Peyer's patch (tissue), 4 donors: ENCODE results near the gene IFNA13. TPM values are rescaled to one million over a fixed set of nuclear protein-coding genes. Genes with fewer than 3 reads are reported as not detected.
A peak's percentile ranks its signal among the peaks of the same experiment; 100 is the strongest.

Experiments used
- DNase-seq, 3 donors: peaks; one replicate each; pipeline ENCODE4 v3.0.0-alpha.2; 2017 to 2019
- H3K27ac ChIP-seq, 4 donors: fragments of 200-600 bp; sonication (generic); one replicate each; pipeline ENCODE4 v1.5.1; 2016 to 2019
- H3K27me3 ChIP-seq, 2 donors: fragments of 200-600 bp; sonication (generic); one replicate each; pipeline ENCODE4 v1.5.1; 2019
- H3K36me3 ChIP-seq, 3 donors: fragments of 200-600 bp; sonication (generic); one replicate each; pipeline ENCODE4 v1.5.1; 2016 to 2019
- H3K4me1 ChIP-seq, 4 donors: fragments of 200-600 bp; sonication (generic); one replicate each; pipeline ENCODE4 v1.5.1; 2016 to 2019
- H3K4me3 ChIP-seq, 4 donors: fragments of 200-600 bp; sonication (generic); 1 replicate in 3 of 4; 2 replicates in 1 of 4; pipeline ENCODE4 v1.5.1; 2016 to 2019; ENCODE audit warnings: mild to moderate bottlenecking in 1 of 4
- H3K9me3 ChIP-seq, 4 donors: fragments of 200-600 bp; sonication (generic); one replicate each; pipeline ENCODE4 v1.5.1; 2016 to 2019; ENCODE audit warnings: mild to moderate bottlenecking in 1 of 4
- POLR2A ChIP-seq, 2 donors: fragments of 450-650 bp; IDR thresholded peaks; one replicate each; pipeline ENCODE4 v1.5.1; 2017; ENCODE audit warnings: antibody characterized with exemption in 2 of 2, mild to moderate bottlenecking in 2 of 2, moderate library complexity in 2 of 2
- total RNA-seq, 4 donors: library from RNA; depleted of rRNA; stranded (reverse); fragments of >200 nt; gene quantifications; one replicate each; pipeline ENCODE4 v1.1.0, GENCODE V29; 2016
- TF ChIP-seq, protein P1 (sequence below), 6 experiments: fragments of 450-650 bp in 4 of 6; fragments of 200-600 bp in 2 of 6; sonication (generic) in 1 of 6; IDR thresholded peaks; one replicate each; pipeline ENCODE4 v1.5.1; 2017 to 2019; ENCODE audit warnings: antibody characterized with exemption in 6 of 6, mild to moderate bottlenecking in 3 of 6, moderate library complexity in 1 of 6

IFNA13 gene
- total RNA-seq, 4 donors from 2014 or later, result not detected

DNA sequence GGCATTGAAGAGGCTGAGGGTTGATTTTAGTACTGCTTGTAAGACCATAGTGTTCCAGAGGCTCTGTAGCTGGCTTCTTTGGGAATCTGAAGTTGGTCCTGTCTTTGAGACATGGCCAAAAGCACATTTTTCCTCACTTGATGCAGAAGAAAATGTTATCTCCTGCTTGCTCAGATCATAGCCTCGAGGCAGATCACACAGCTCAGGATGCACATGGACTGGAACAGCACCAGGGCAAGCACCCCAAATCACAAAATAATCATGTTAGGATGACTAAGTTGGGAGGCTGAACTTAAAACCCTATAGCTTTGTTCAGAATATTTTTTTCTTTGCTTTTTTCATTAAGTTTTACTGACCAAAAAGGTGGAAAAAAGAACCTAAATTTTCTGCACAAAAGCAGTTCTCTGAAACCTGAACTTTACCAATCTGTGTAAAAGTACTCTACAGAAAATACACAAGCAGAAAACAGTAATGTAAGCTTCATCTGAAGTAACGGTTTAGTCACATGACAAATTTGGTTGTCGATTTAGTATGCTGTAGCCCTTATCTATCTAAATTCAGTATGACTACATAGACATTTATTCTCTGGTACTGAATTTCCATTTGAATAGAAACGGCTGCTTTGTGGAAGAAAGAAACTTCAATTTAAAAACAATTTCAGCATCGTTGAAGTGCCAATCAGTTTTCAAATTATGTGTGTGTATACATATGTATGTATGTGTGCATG, 36.0 kb downstream of the IFNA13 start:
- TF ChIP-seq, protein P1, sequence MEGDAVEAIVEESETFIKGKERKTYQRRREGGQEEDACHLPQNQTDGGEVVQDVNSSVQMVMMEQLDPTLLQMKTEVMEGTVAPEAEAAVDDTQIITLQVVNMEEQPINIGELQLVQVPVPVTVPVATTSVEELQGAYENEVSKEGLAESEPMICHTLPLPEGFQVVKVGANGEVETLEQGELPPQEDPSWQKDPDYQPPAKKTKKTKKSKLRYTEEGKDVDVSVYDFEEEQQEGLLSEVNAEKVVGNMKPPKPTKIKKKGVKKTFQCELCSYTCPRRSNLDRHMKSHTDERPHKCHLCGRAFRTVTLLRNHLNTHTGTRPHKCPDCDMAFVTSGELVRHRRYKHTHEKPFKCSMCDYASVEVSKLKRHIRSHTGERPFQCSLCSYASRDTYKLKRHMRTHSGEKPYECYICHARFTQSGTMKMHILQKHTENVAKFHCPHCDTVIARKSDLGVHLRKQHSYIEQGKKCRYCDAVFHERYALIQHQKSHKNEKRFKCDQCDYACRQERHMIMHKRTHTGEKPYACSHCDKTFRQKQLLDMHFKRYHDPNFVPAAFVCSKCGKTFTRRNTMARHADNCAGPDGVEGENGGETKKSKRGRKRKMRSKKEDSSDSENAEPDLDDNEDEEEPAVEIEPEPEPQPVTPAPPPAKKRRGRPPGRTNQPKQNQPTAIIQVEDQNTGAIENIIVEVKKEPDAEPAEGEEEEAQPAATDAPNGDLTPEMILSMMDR (IDR thresholded peaks at IDR 0.05), result no peak
- TF ChIP-seq POLR2A (IDR thresholded peaks at IDR 0.05), result no peak
- peaks cover 0 to 43% (median 5%) of the 10 kb centered on the region in 4 donors for H3K4me1 ChIP-seq
- H3K9me3 ChIP-seq, result no peaks in the 10 kb centered on the region
- no peaks in the 10 kb centered on the region for H3K27me3 ChIP-seq
- H3K36me3 ChIP-seq, result peaks cover 0 to 6% (median 0%) of the 10 kb centered on the region in 3 donors
- no peak overlapping the region for H3K27ac ChIP-seq
- DNase-seq, result no peak
- no peak overlapping the region for H3K4me3 ChIP-seq

GRCh38 chr9:21326526-21327139, 41.2 kb downstream of the IFNA13 start:
- peaks cover 0 to 19% (median 0%) of the 10 kb centered on the region in 4 donors for H3K4me1 ChIP-seq
- no peak for DNase-seq

GRCh38 chr9:21324047-21324446, 43.8 kb downstream of the IFNA13 start:
- TF ChIP-seq, protein P1 (IDR thresholded peaks at IDR 0.05), result no peak
- TF ChIP-seq POLR2A (IDR thresholded peaks at IDR 0.05), result no peak
- no peaks in the 10 kb centered on the region for H3K9me3 ChIP-seq
- H3K27ac ChIP-seq, result no peak overlapping the region
- no peak for DNase-seq
- H3K4me3 ChIP-seq, result no peak overlapping the region
- H3K36me3 ChIP-seq, result peaks cover 0 to 28% (median 0%) of the 10 kb centered on the region in 3 donors
- no peaks in the 10 kb centered on the region for H3K27me3 ChIP-seq
- no peaks in the 10 kb centered on the region for H3K4me1 ChIP-seq

More at GRCh38 chr9:21326526-21327139, 41.2 kb downstream of the IFNA13 start:
- no peaks in the 10 kb centered on the region for H3K27me3 ChIP-seq
- H3K36me3 ChIP-seq, result peaks cover 0 to 30% (median 0%) of the 10 kb centered on the region in 3 donors
- H3K27ac ChIP-seq, result no peak overlapping the region
- no peak overlapping the region for H3K4me3 ChIP-seq
- no peak for TF ChIP-seq POLR2A (IDR thresholded peaks at IDR 0.05)
- TF ChIP-seq, protein P1 (IDR thresholded peaks at IDR 0.05), result peak; percentile 28 to 77 (median 70)
- no peaks in the 10 kb centered on the region for H3K9me3 ChIP-seq

DNA sequence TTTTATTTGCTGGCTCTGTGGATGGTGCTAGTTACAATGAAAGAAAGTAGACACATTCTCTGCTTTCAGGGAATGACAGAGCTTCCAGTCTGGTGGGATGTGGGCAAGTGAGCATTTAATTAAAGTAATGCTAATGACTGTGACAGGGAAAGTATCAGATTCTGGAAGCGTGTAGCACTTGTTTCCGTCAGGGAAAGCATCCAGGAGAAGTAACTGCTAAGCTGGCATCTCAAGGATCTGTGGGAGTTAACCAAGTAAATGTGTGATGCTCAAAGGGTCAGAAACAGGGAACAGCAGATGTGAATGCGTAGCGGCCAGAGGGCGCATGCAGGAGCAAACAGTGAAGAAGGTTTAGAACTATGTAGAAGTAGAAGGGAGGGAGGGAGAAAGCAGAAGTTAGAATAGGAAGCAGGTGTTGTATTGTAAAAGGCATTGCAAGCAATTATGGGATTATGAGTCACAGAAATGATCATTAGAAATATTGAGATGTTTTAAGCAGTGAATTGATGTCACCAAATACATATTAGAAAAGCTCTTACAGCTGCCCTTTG, 44.9 kb downstream of the IFNA13 start:
- no peak for TF ChIP-seq POLR2A (IDR thresholded peaks at IDR 0.05)
- TF ChIP-seq, protein P1 (IDR thresholded peaks at IDR 0.05), result no peak
- Histone ChIP-seq H3K9me3 (no peaks in the 10 kb centered on the region), H3K27me3 (no peaks in the 10 kb centered on the region), H3K36me3 (peaks cover 0 to 24% (median 0%) of the 10 kb centered on the region in 3 donors), H3K27ac (no peak overlapping the region), H3K4me3 (no peak overlapping the region), H3K4me1 (no peaks in the 10 kb centered on the region)
- no peak for DNase-seq

GRCh38 chr9:21320465-21320864, 47.4 kb downstream of the IFNA13 start:
- H3K4me3 ChIP-seq, result no peak overlapping the region
- H3K27ac ChIP-seq, result no peak overlapping the region
- no peaks in the 10 kb centered on the region for H3K27me3 ChIP-seq
- DNase-seq, result no peak
- H3K9me3 ChIP-seq, result no peaks in the 10 kb centered on the region
- H3K36me3 ChIP-seq, result peaks cover 0 to 24% (median 0%) of the 10 kb centered on the region in 3 donors
- H3K4me1 ChIP-seq, result no peaks in the 10 kb centered on the region
- no peak for TF ChIP-seq POLR2A (IDR thresholded peaks at IDR 0.05)
- TF ChIP-seq, protein P1 (IDR thresholded peaks at IDR 0.05), result no peak
